Keratinocyte (primary cell): Measurements from ENCODE around the gene DCDC2C.

Experiments used
- CTCF ChIP-seq, 3 experiments: IDR thresholded peaks in 1 of 3; conservative IDR thresholded peaks in 1 of 3; optimal IDR thresholded peaks in 1 of 3; 2 replicates in 2 of 3; 3 replicates in 1 of 3; pipeline versions ENCODE3 to v1.5.1; 2011; ENCODE audit warnings: low read length in 3 of 3, mild to moderate bottlenecking in 3 of 3, moderate library complexity in 2 of 3, control low read depth in 1 of 3, inconsistent platforms in 1 of 3; ENCODE audit not compliant: insufficient read depth in 2 of 3; ENCODE audit errors: extremely low read depth in 1 of 3
- EZH2 ChIP-seq: IDR thresholded peaks from one replicate; pipeline ENCODE4 v1.6.1; 2012; ENCODE audit warnings: inconsistent platforms, mild to moderate bottlenecking, low read length, moderate library complexity

DNA sequence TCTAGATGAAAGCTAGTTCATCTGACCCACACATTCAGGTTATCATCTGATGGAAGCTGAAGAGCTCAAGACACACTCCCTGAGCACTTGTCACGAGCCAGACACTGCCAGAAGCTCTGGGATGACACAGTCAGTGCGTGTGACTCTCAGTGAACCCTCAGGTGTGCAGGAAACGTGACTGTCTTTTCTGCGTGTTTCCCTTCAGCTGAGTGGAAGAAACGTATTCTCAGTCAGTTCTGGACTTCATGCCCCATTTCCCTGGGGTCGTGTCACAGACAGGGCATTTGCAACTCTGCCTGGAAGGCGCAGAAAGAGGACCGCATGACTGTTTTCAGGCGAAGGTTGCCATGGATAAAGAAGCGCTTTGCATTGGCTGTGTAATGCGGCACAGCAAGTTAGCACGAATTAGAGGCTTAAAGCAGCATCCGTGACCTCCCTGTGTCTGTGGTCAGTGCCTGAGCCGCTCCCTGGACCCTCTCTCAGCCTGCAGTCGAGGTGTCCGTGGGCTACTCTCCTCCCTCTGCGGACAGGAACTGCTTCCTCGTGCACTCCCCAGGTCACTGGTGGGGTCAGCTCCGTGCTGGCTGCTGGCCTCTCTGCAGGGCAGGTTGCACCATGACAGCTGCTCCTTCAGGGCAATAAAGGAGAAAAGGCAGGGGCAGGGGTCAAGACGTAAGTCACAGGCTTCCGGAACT, 48.7 kb upstream of the DCDC2C start:
- TF ChIP-seq EZH2 (no peak), CTCF (optimal IDR thresholded peaks at IDR 0.05 in 1 of 3, IDR thresholded peaks at IDR 0.05 in 1 of 3, conservative IDR thresholded peaks at IDR 0.05 in 1 of 3; ENCODE audit: extremely low read depth in 1 of 3, insufficient read depth in 2 of 3, low read length in 3 of 3) (no peak)
